Prostate gland (tissue), 2 donors: Measurements from ENCODE around the gene GON7. TPM values are rescaled to one million over a fixed set of nuclear protein-coding genes. Genes with fewer than 3 reads are reported as not detected.

Experiments used
- DNase-seq: peaks from one replicate; pipeline ENCODE4 v3.0.0-alpha.2; 2019; ENCODE audit warnings: low spot score
- H3K27ac ChIP-seq, 2 donors: fragments of 200-600 bp; sonication (generic); 2 replicates each; pipeline ENCODE4 v1.5.1; 2017 to 2019
- H3K27me3 ChIP-seq: fragments of 200-600 bp; sonication (generic); replicated peaks from 2 replicates; pipeline ENCODE4 v1.5.1; 2019; ENCODE audit not compliant: insufficient read depth
- H3K36me3 ChIP-seq, 2 donors: fragments of 200-600 bp; sonication (generic); 1 replicate in 1 of 2; 2 replicates in 1 of 2; pipeline versions ENCODE4 v1.5.1 to v1.8.1; 2017 to 2019
- H3K4me1 ChIP-seq: fragments of 200-600 bp; sonication (generic); replicated peaks from 2 replicates; pipeline ENCODE4 v1.5.1; 2019
- H3K4me3 ChIP-seq, 2 donors: fragments of 200-600 bp; sonication (generic); 2 replicates each; pipeline ENCODE4 v1.5.1; 2017 to 2019
- H3K9me3 ChIP-seq: fragments of 200-600 bp; sonication (generic); 2 replicates; pipeline ENCODE4 v1.5.1; 2017
- POLR2A ChIP-seq: fragments of 450-650 bp; IDR thresholded peaks from one replicate; pipeline ENCODE4 v1.6.1; 2016; ENCODE audit warnings: antibody characterized with exemption, mild to moderate bottlenecking
- POLR2AphosphoS5 ChIP-seq: sonication (generic); formaldehyde crosslinking; IDR thresholded peaks from one replicate; pipeline ENCODE4 v1.6.1; 2017; ENCODE audit warnings: antibody characterized with exemption
- WGBS: methylation state at CpG from one replicate; pipeline ENCODE4 v1.1.5; 2018; 5-methylcytosine and 5-hydroxymethylcytosine counted together
- intact Hi-C: fragments of 100-400 bp; cut with DNase I; formaldehyde crosslinking; loops from one replicate; pipeline ENCODE4 v1.14.2; 2022
- total RNA-seq, 2 donors: library from RNA; depleted of rRNA; stranded (reverse); fragments of >200 nt; gene quantifications; one replicate each; pipeline ENCODE4 v1.1.0, GENCODE V29; 2016
- TF ChIP-seq, protein P1 (sequence below), 4 experiments: fragments of 200-600 bp in 2 of 4; fragments of 450-650 bp in 2 of 4; sonication (generic) in 2 of 4; IDR thresholded peaks; 1 replicate in 3 of 4; 2 replicates in 1 of 4; pipeline ENCODE4 v1.5.1; 2016 to 2019; ENCODE audit warnings: antibody characterized with exemption in 4 of 4, mild to moderate bottlenecking in 2 of 4, moderate library complexity in 2 of 4

The GON7 gene, protein sequence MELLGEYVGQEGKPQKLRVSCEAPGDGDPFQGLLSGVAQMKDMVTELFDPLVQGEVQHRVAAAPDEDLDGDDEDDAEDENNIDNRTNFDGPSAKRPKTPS
- 10 to 100 TPM in 1 of 2 donors, 1 to 10 TPM in 1; 8.7 to 17.4 TPM for total RNA-seq

DNA sequence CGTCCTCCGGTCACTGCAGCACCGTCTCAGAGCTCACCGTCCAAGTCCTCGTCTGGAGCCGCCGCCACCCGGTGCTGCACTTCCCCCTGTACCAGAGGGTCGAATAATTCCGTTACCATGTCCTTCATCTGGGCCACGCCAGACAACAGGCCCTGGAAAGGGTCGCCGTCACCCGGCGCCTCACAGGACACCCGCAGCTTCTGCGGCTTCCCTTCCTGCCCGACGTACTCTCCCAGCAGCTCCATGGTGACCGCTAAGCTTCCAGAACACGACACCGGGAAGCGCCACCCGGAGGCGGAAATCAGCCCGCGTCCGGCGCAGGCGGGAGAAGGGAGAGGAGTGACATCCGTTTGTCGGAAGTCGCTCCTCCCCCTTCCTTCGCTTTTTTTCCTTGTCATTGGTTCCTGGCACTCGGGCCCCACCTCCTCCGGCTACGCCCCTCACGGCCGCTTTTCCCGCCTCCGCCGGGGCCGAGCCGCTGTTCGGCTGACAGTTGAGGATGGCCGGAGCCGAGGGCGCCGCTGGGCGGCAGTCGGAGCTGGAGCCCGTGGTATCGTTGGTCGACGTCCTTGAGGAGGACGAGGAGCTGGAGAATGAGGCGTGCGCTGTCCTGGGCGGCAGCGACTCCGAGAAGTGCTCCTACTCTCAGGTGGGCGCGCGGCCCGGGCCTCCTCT lies at the start of gene GON7, which contains the start of gene UBR7:
GON7 (minus strand) TSS at position 273 of the 675 bp plus-strand sequence; CDS start at position 245, 28 bp downstream.
UBR7 (plus strand) TSS at position 464 of the 675 bp plus-strand sequence; CDS start at position 500, 36 bp downstream.
- H3K4me1 ChIP-seq: no peaks in the 10 kb centered on the region
- no peaks in the 10 kb centered on the region for H3K9me3 ChIP-seq
- H3K27ac ChIP-seq: peak within 1 kb of the TSS; percentile 69 to 75
- peak; percentile 96 for DNase-seq
- H3K27me3 ChIP-seq: no peaks in the 10 kb centered on the region
- TF ChIP-seq POLR2AphosphoS5 (peak; percentile 97), POLR2A (peak; percentile 56)
- TF ChIP-seq, protein P1, sequence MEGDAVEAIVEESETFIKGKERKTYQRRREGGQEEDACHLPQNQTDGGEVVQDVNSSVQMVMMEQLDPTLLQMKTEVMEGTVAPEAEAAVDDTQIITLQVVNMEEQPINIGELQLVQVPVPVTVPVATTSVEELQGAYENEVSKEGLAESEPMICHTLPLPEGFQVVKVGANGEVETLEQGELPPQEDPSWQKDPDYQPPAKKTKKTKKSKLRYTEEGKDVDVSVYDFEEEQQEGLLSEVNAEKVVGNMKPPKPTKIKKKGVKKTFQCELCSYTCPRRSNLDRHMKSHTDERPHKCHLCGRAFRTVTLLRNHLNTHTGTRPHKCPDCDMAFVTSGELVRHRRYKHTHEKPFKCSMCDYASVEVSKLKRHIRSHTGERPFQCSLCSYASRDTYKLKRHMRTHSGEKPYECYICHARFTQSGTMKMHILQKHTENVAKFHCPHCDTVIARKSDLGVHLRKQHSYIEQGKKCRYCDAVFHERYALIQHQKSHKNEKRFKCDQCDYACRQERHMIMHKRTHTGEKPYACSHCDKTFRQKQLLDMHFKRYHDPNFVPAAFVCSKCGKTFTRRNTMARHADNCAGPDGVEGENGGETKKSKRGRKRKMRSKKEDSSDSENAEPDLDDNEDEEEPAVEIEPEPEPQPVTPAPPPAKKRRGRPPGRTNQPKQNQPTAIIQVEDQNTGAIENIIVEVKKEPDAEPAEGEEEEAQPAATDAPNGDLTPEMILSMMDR (IDR thresholded peaks at IDR 0.05): peak in 3 of 4 experiments; percentile 25 to 51 (median 48)
- intact Hi-C loops: loop anchor here (5.0 kb wide), 1 partner anchor 125 kb away; the partner anchor contains the start of gene BTBD7
- peak within 1 kb of the TSS; percentile 69 to 70 for H3K4me3 ChIP-seq
- WGBS: under 1% methylated on average over 62 of the region's 65 CpGs
- no peaks in the 10 kb centered on the region for H3K36me3 ChIP-seq

DNA sequence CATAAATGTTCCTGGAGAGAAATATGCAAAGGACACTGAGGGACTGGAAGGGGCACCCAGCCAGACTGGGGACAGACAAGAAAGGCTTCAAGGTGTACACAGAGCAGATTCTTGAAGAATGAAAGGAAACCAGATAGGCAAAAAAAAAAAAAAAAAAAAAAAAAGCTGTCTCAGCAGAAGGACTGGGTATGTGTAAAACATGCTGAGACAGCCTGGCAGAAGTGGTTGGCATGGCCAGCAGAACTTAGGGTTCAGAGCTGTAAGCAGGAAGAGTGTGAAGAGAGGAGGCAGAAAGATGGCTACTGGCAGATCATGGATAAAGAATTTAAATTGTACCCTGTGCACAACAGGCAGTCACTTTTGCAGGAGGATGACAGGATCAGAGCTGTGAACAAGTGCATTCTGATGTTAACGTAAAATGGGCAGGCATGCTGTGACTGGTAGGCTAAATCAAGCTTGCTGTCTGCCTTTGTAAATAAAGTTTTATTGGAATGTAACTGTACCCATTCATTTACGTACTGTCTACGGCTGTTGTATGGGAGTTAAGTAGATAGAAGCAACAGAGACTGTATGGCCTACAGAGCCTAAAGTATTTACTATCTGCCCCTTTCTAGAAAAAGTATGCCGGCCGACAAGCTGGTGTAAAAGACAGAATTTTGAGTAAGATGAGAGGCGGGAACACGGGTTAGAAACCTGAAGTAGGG lies 42.4 kb upstream of the GON7 start:
- Histone ChIP-seq H3K27me3 (no peaks in the 10 kb centered on the region), H3K9me3 (no peaks in the 10 kb centered on the region), H3K4me3 (no peak overlapping the region), H3K4me1 (no peaks in the 10 kb centered on the region), H3K27ac (no peak overlapping the region), H3K36me3 (peaks cover 0 to 2% of the 10 kb centered on the region in 2 donors)
- 84% methylated on average over 7 of the region's 7 CpGs for WGBS
- intact Hi-C loops: no loop called here
- TF ChIP-seq POLR2AphosphoS5: no peak
- no peak for TF ChIP-seq POLR2A
- TF ChIP-seq, protein P1 (IDR thresholded peaks at IDR 0.05): no peak
- DNase-seq: no peak

DNA sequence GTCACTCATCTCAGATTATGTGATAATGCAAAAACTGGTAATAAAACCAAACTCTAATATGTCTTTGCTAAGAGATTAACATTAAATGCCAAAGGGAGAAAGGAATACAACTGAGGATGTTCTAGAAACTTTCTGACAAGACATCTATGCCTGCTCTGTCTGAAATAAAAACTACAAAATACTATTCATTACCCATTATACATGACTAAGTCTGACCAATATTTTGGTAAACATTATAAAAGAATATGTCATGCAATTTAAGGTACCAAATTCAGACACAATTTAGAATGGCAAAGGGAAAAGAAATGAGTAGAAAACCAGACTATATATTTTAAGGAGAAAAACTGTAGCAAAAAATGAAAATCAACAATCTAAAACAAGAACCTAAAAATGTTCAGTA lies 39.7 kb upstream of the GON7 start:
- H3K4me3 ChIP-seq: no peak overlapping the region
- H3K9me3 ChIP-seq: no peaks in the 10 kb centered on the region
- no peaks in the 10 kb centered on the region for H3K4me1 ChIP-seq
- no peak for DNase-seq
- intact Hi-C loops: no loop called here
- H3K27ac ChIP-seq: no peak overlapping the region
- H3K36me3 ChIP-seq: peaks cover 0 to 7% of the 10 kb centered on the region in 2 donors
- TF ChIP-seq, protein P1 (IDR thresholded peaks at IDR 0.05): no peak
- TF ChIP-seq POLR2A (no peak), POLR2AphosphoS5 (no peak)
- no peaks in the 10 kb centered on the region for H3K27me3 ChIP-seq

DNA sequence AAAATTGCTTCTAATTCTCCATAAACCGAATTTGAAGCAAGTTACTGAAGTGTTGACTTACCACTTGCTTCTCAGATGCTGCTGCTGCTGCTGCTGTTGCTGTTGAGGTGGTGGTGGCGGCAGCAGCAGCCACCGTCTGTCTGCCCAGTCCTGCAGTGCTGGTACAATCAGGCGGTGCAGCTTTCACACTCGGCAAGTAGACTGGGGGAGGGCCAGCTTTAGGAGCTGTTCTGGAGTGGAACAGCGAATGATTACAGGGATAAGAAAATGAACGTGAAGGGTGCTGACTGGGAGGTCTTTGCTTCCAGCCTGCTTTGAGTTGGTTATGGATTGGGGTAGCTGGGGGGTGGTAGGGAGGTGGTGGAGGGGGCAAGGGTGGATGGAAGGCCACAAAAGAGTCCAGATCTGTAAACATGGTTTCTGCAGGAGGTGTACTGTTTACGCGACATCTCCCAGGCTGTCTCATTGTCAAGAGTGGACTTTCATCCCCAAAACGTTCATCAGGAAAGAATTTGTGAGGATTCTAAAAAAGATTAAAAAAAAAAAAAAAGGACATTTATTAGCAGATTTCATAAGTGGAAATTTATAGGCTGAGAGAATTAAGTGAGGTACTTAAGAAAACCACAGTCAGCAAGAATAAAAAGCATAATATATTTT lies 39.0 kb upstream of the GON7 start:
- 75% methylated on average over 10 of the region's 10 CpGs for WGBS
- intact Hi-C loops: no loop called here
- Histone ChIP-seq H3K4me1 (no peaks in the 10 kb centered on the region), H3K27ac (no peak overlapping the region), H3K4me3 (no peak overlapping the region), H3K36me3 (peaks cover 0 to 7% of the 10 kb centered on the region in 2 donors), H3K27me3 (no peaks in the 10 kb centered on the region), H3K9me3 (no peaks in the 10 kb centered on the region)
- TF ChIP-seq POLR2A: no peak
- TF ChIP-seq POLR2AphosphoS5: no peak
- TF ChIP-seq, protein P1 (IDR thresholded peaks at IDR 0.05): no peak
- no peak for DNase-seq
